ENCODE data around the gene FUT1. TPM values are rescaled to one million over a fixed set of nuclear protein-coding genes. Genes with fewer than 3 reads are reported as not detected.

Gene FUT1
- polyA plus RNA-seq, 1 of the 3 experiments (the other 2 are of a cell fraction) = 0.08 TPM

- Histone ChIP-seq H3K9me2 (no peaks in the 10 kb centered on the region), H3K9me3 (no peaks in the 10 kb centered on the region), H3K79me2 (ENCODE audit: insufficient read depth) (no peaks in the 10 kb centered on the region), H3K27ac (ENCODE audit: low read depth in 2 of 2, low read length in 1 of 2) (no peak overlapping the region), H2AFZ (ENCODE audit: low read depth) (no peak overlapping the region), H3K4me3 (ENCODE audit: low read depth in 2 of 2, low read length in 1 of 2) (no peak overlapping the region), H3K27me3 (ENCODE audit: insufficient read depth) (peaks cover 18% of the 10 kb centered on the region), H3K4me2 (no peak overlapping the region), H3K36me3 (replicated peaks in 1 of 2; ENCODE audit: control insufficient read depth in 1 of 2, insufficient read depth in 2 of 2, low read length in 1 of 2) (no peaks in the 10 kb centered on the region), H3K9ac (no peak overlapping the region), H4K20me1 (ENCODE audit: insufficient read depth) (no peaks in the 10 kb centered on the region), H3K4me1 (ENCODE audit: control insufficient read depth in 1 of 2, insufficient read depth in 2 of 2, low read depth in 1 of 2, low read length in 1 of 2) (no peaks in the 10 kb centered on the region), H3F3A (replicated peaks; ENCODE audit: insufficient read depth) (no peaks in the 10 kb centered on the region)
- no peak for DNase-seq
- TF ChIP-seq FOSL2 (IDR thresholded peaks at IDR 0.05; ENCODE audit: borderline replicate concordance, low read depth) (no peak), EP300 (IDR thresholded peaks at IDR 0.05; ENCODE audit: borderline replicate concordance in 1 of 2, low read depth in 1 of 2, low read length in 1 of 2) (no peak), NRF1 (IDR thresholded peaks at IDR 0.05; ENCODE audit: low read depth, low read length) (no peak), GATA2 (CRISPR knock-in tag; IDR thresholded peaks at IDR 0.05) (no peak), FOXM1 (IDR thresholded peaks at IDR 0.05; ENCODE audit: low read depth) (no peak), TCF12 (IDR thresholded peaks at IDR 0.05) (no peak), YY1 (IDR thresholded peaks at IDR 0.05; ENCODE audit: low read depth) (no peak), RCOR1 (IDR thresholded peaks at IDR 0.05; ENCODE audit: low read length) (no peak), EZH2phosphoT487 (IDR thresholded peaks at IDR 0.05; ENCODE audit: borderline replicate concordance, low read depth) (no peak), GABPA (IDR thresholded peaks at IDR 0.05; ENCODE audit: low read depth) (no peak), JUND (IDR thresholded peaks at IDR 0.05) (no peak), RFX5 (IDR thresholded peaks at IDR 0.05; ENCODE audit: low read length) (no peak), TAF1 (IDR thresholded peaks at IDR 0.05; ENCODE audit: borderline replicate concordance, low read depth, low read length) (no peak), CTCF (IDR thresholded peaks at IDR 0.05) (no peak), RAD21 (IDR thresholded peaks at IDR 0.05; ENCODE audit: low read length) (no peak), MEF2A (IDR thresholded peaks at IDR 0.05; ENCODE audit: borderline replicate concordance, low read depth) (no peak), MAX (IDR thresholded peaks at IDR 0.05; ENCODE audit: low read depth) (no peak), RXRA (IDR thresholded peaks at IDR 0.05; ENCODE audit: borderline replicate concordance, low read depth) (no peak)
- 74% methylated on average over 7 of the region's 7 CpGs for WGBS (ENCODE audit: low lambda C conversion rate)
- ChIA-PET CTCF (interaction anchor here (1.0 to 2.0 kb wide), 4 partner anchors 9 to 72 kb away, joined by 4 read pairs; no protein-coding TSS in a partner anchor), POLR2A (interaction anchor here (1.5 kb wide), 1 partner anchor 115 kb away, joined by 6 read pairs; no protein-coding TSS in a partner anchor)
Measured at GRCh38 chr19:48770266-48770665, 17.8 kb upstream of the FUT1 start.
